Epithelial cell of proximal tubule (primary cell): ENCODE data around the gene B3GALT6. TPM values are rescaled to one million over a fixed set of nuclear protein-coding genes. Genes with fewer than 3 reads are reported as not detected.

Experiments
- DNase-seq: peaks from one replicate; pipeline ENCODE4 v3.0.0-alpha.2; 2011; ENCODE audit warnings: low read depth
- H3K4me3 ChIP-seq: 2 replicates; pipeline ENCODE4 v1.5.1; 2011; ENCODE audit warnings: low read depth, mild to moderate bottlenecking, low read length
- CTCF ChIP-seq: conservative IDR thresholded peaks from 2 replicates; pipeline ENCODE4 v1.5.1; 2012; ENCODE audit warnings: low read depth, mild to moderate bottlenecking, low read length
- total RNA-seq: library from RNA; depleted of rRNA; stranded (reverse); fragments of >200 nt; gene quantifications from 2 replicates; pipeline ENCODE4 v1.2.3, GENCODE V29; 2015

The B3GALT6 gene
- total RNA-seq, 1 donor from 2014 or later = 36.6 TPM

GRCh38 chr1:1198423-1199140, 33.5 kb upstream of the B3GALT6 start:
- DNase-seq = no peak
- no peak for TF ChIP-seq CTCF
- no peak overlapping the region for H3K4me3 ChIP-seq

- no peak for DNase-seq
- no peak overlapping the region for H3K4me3 ChIP-seq
- TF ChIP-seq CTCF = no peak
Observed at GRCh38 chr1:1199141-1199960, 32.7 kb upstream of the B3GALT6 start.

- no peak for DNase-seq
- no peak for TF ChIP-seq CTCF
- H3K4me3 ChIP-seq = no peak overlapping the region
Observed at GRCh38 chr1:1199961-1200875, 31.8 kb upstream of the B3GALT6 start.

- peak overlapping the region; percentile 37 for H3K4me3 ChIP-seq
- no peak for TF ChIP-seq CTCF
- DNase-seq = no peak
Observed at GRCh38 chr1:1200876-1201810, 30.9 kb upstream of the B3GALT6 start.

- H3K4me3 ChIP-seq = no peak overlapping the region
- DNase-seq = no peak
- no peak for TF ChIP-seq CTCF
Observed at GRCh38 chr1:1202831-1203560, 29.0 kb upstream of the B3GALT6 start.
